Karpas-422 (cell line): ENCODE measurements around the gene HACL1. TPM values are rescaled to one million over a fixed set of nuclear protein-coding genes. Genes with fewer than 3 reads are reported as not detected.

Experiments used
- DNase-seq: peaks from one replicate; pipeline ENCODE4 v3.0.0-alpha.2; 2015
- H2AFZ ChIP-seq: fragments of 200-600 bp; sonication (generic); 2 replicates; pipeline ENCODE4 v1.6.1; 2014; ENCODE audit warnings: antibody characterized with exemption, low read length, mixed read lengths
- H3K27ac ChIP-seq: fragments of 200-600 bp; sonication (generic); 2 replicates; pipeline ENCODE4 v1.5.1; 2014; ENCODE audit warnings: mild to moderate bottlenecking, low read length, moderate library complexity
- H3K27me3 ChIP-seq: fragments of 200-600 bp; sonication (generic); 2 replicates; pipeline ENCODE4 v1.6.1; 2014; ENCODE audit warnings: low read length, mixed read lengths
- H3K36me3 ChIP-seq: fragments of 200-600 bp; sonication (generic); 2 replicates; pipeline ENCODE4 v1.6.1; 2014; ENCODE audit warnings: low read length, mixed read lengths; ENCODE audit not compliant: insufficient read depth
- H3K4me1 ChIP-seq: fragments of 200-600 bp; sonication (generic); 2 replicates; pipeline ENCODE4 v1.6.1; 2014; ENCODE audit warnings: mild to moderate bottlenecking, low read length, mixed read lengths
- H3K4me2 ChIP-seq: fragments of 200-600 bp; sonication (generic); 2 replicates; pipeline ENCODE4 v1.6.1; 2014; ENCODE audit warnings: low read length, low read depth, mild to moderate bottlenecking; ENCODE audit not compliant: poor library complexity, severe bottlenecking
- H3K4me3 ChIP-seq: fragments of 200-600 bp; sonication (generic); 2 replicates; pipeline ENCODE4 v1.5.1; 2014; ENCODE audit warnings: mild to moderate bottlenecking, antibody characterized with exemption, low read length, mixed read lengths
- H3K79me2 ChIP-seq: fragments of 200-600 bp; sonication (generic); 2 replicates; pipeline ENCODE4 v1.6.1; 2014; ENCODE audit warnings: mild to moderate bottlenecking, low read length, mixed read lengths
- H3K9ac ChIP-seq: fragments of 200-600 bp; sonication (generic); 2 replicates; pipeline ENCODE4 v1.6.0; 2014; ENCODE audit warnings: low read length
- H3K9me2 ChIP-seq: fragments of 200-600 bp; sonication (generic), shearing (Covaris generic); replicated peaks from 2 replicates; pipeline ENCODE4 v1.6.0; 2014; ENCODE audit warnings: mild to moderate bottlenecking, low read length, moderate library complexity; ENCODE audit not compliant: insufficient read depth
- H3K9me3 ChIP-seq: fragments of 300-700, 200-600 bp; sonication (generic); 2 replicates; pipeline ENCODE4 v1.6.1; 2014; ENCODE audit warnings: low read length, mixed read lengths
- H4K20me1 ChIP-seq: fragments of 200-600 bp; sonication (generic); 2 replicates; pipeline ENCODE4 v1.6.1; 2014; ENCODE audit warnings: mild to moderate bottlenecking, antibody characterized with exemption, low read length, low read depth; ENCODE audit not compliant: insufficient read depth
- total RNA-seq: library from RNA; depleted of rRNA; stranded (reverse); fragments of >200 nt; shearing (Covaris generic); gene quantifications from 2 replicates; pipeline ENCODE4 v1.2.3, GENCODE V29; 2014; ENCODE audit warnings: low replicate concordance

The HACL1 gene
- total RNA-seq, 1 experiment from 2014 or later, result 58.9 TPM

DNA sequence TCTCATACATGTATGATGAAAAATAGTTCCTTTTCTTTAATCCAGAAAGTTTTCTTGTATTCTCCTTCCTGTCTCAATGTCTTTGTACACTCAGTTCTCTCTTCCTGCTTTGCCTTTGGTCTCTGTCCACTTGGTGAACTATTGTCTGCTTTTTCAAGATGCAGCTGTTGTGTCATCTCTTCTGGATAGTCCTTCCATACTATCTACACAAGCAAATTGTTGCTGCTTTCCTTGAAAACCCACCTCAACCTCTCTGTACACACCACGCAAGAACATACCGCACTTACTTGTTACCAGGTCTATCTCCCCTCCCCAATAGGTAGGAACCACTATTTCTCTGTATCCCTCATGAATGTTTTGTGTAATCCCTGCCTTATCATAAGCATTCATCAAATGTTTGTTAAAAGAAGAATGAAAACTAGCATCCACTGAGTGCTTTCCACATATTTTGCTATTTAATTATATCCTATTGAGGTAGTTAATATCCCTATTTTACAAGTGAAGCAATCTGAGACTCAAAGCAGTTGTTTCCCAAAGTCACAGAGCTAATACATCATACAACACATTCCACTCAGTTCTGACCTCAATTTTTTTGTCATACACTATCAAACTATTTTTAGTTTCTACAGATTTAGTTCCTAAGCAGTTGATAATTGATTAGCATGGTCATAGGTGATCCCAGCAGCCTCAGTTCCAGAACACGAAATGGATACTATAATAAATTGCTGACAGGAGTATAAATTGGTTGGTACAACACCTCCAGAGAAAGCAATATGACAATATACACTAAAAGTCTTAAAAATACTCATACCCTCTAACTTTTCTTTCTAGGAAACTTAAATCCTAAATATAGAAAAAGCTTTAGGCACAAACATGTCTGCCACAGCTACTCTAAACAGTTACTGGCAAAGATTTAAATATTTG, 19.6 kb downstream of the HACL1 start:
- Histone ChIP-seq H3K27me3 (no peaks in the 10 kb centered on the region), H3K4me2 (no peak overlapping the region), H3K9ac (no peak overlapping the region), H4K20me1 (no peaks in the 10 kb centered on the region), H3K36me3 (peaks cover 46% of the 10 kb centered on the region; the same call in 1 of the 2 replicates), H3K27ac (no peak overlapping the region), H3K79me2 (no peaks in the 10 kb centered on the region; the same call in 1 of the 2 replicates), H3K9me3 (no peaks in the 10 kb centered on the region), H3K4me1 (peaks cover 6% of the 10 kb centered on the region; the same call in 1 of the 2 replicates), H3K4me3 (no peak overlapping the region), H2AFZ (no peak overlapping the region), H3K9me2 (no peaks in the 10 kb centered on the region)
- no peak for DNase-seq

DNA sequence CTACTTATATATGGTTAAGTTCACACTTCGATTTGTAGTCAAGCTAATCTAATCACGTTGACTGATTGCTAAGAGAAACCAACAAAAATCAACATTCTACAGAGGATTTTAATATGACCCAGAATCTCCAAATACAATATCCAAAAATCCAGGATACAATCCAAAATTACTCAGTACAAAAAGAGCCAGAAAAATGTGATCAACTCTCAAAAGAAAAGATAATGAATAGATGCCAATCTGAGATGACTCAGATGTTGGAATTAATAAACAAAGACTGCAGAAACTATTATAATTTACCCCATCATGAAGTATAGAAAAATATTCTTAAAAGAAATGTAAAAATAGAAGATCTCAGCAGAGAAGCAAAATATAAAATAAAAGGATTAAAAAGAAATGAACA, 22.3 kb downstream of the HACL1 start:
- no peak overlapping the region for H3K27ac ChIP-seq
- H3K4me3 ChIP-seq, result no peak overlapping the region
- H3K36me3 ChIP-seq, result peaks cover 33% of the 10 kb centered on the region; the same call in 1 of the 2 replicates
- H3K4me2 ChIP-seq, result no peak overlapping the region
- H3K9ac ChIP-seq, result no peak overlapping the region
- H3K79me2 ChIP-seq, result no peaks in the 10 kb centered on the region; the same call in 1 of the 2 replicates
- no peaks in the 10 kb centered on the region for H3K4me1 ChIP-seq
- H3K27me3 ChIP-seq, result no peaks in the 10 kb centered on the region
- no peaks in the 10 kb centered on the region for H3K9me2 ChIP-seq
- no peaks in the 10 kb centered on the region for H3K9me3 ChIP-seq
- no peaks in the 10 kb centered on the region for H4K20me1 ChIP-seq
- H2AFZ ChIP-seq, result no peak overlapping the region
- DNase-seq, result no peak

DNA sequence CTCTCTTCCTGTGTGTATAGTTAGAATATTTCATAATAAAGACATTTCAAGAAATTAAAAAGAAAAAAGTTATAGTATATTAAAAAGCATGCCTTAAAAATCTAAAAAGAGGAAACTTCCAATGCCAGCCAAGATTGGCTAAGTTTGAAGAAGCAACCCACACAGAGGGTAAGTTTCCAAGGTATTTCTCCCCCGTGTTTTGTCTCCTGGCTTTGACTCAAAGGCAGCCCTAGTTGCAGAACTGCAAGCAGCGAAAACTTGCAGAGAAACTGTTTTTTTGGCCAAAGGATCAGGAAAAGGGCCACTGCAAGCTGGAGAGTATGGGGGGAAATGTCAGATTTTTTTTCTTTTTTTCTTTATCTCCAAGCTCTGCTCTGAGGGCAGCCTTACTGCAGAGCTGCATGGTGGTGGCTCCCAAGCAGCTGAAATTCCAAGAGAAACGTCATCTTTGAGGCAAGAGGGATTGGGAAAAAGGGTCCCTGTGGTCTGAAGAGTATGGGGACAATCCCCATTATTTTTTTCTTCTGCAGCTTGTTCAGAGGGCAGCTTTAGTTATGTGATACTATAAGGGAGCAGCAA, 23.0 kb downstream of the HACL1 start:
- no peaks in the 10 kb centered on the region; the same call in 1 of the 2 replicates for H3K79me2 ChIP-seq
- no peaks in the 10 kb centered on the region for H3K9me3 ChIP-seq
- H4K20me1 ChIP-seq, result no peaks in the 10 kb centered on the region
- no peaks in the 10 kb centered on the region for H3K9me2 ChIP-seq
- no peak overlapping the region for H2AFZ ChIP-seq
- H3K9ac ChIP-seq, result no peak overlapping the region
- H3K4me2 ChIP-seq, result no peak overlapping the region
- no peaks in the 10 kb centered on the region for H3K4me1 ChIP-seq
- no peaks in the 10 kb centered on the region for H3K27me3 ChIP-seq
- no peak overlapping the region for H3K27ac ChIP-seq
- H3K36me3 ChIP-seq, result peaks cover 39% of the 10 kb centered on the region; the same call in 1 of the 2 replicates
- no peak overlapping the region for H3K4me3 ChIP-seq
- DNase-seq, result no peak

DNA sequence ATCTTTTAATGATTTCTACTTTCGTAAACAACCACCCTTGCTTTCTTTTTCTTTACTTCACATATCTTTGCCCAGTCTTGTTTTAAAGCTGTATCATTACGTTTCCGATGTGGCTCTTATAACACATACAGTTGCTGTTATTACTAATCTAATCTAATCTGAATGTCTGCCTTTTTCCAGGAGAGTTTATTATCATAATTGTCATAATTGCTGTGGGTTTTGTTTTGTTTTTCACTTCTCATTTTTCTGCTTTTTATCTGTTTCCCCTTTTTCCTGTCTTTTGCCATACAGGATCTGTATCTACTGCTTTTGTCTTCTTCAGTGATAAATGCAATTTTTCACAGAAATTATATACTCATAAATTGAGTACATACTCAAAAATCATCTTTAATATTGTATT, 24.9 kb downstream of the HACL1 start:
- DNase-seq, result no peak
- Histone ChIP-seq H2AFZ (no peak overlapping the region), H3K9me3 (no peaks in the 10 kb centered on the region), H3K9ac (no peak overlapping the region), H3K79me2 (no peaks in the 10 kb centered on the region; the same call in 1 of the 2 replicates), H3K4me1 (no peaks in the 10 kb centered on the region), H3K4me3 (no peak overlapping the region), H4K20me1 (no peaks in the 10 kb centered on the region), H3K27me3 (no peaks in the 10 kb centered on the region), H3K36me3 (peaks cover 38% of the 10 kb centered on the region; the same call in 1 of the 2 replicates), H3K4me2 (no peak overlapping the region), H3K9me2 (no peaks in the 10 kb centered on the region), H3K27ac (no peak overlapping the region)

DNA sequence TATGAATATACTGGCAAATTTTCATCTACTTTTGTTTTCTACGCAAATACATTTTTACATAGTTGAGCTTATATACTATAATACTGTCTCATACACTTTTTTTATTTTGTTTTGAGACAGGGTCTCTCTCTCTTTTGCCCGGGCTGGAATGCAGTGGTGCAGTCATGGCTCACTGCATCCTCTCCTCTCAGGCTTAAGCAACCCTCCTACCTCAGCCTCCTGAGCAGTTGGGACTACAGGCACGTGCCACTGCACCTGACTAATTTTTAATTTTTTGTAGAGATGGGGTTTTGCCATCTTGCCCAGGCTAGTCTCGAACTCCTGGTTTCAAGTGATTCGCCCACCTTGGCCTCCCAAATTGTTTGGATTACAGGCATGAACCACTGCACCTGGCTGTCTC, 25.9 kb downstream of the HACL1 start:
- no peaks in the 10 kb centered on the region for H3K9me3 ChIP-seq
- H3K36me3 ChIP-seq, result peaks cover 44% of the 10 kb centered on the region; the same call in 1 of the 2 replicates
- H4K20me1 ChIP-seq, result no peaks in the 10 kb centered on the region
- H3K27ac ChIP-seq, result no peak overlapping the region
- H2AFZ ChIP-seq, result no peak overlapping the region
- no peaks in the 10 kb centered on the region for H3K9me2 ChIP-seq
- H3K4me3 ChIP-seq, result no peak overlapping the region
- no peak for DNase-seq
- no peak overlapping the region for H3K4me2 ChIP-seq
- H3K79me2 ChIP-seq, result no peaks in the 10 kb centered on the region; the same call in 1 of the 2 replicates
- no peak overlapping the region for H3K9ac ChIP-seq
- H3K27me3 ChIP-seq, result no peaks in the 10 kb centered on the region
- H3K4me1 ChIP-seq, result no peaks in the 10 kb centered on the region

DNA sequence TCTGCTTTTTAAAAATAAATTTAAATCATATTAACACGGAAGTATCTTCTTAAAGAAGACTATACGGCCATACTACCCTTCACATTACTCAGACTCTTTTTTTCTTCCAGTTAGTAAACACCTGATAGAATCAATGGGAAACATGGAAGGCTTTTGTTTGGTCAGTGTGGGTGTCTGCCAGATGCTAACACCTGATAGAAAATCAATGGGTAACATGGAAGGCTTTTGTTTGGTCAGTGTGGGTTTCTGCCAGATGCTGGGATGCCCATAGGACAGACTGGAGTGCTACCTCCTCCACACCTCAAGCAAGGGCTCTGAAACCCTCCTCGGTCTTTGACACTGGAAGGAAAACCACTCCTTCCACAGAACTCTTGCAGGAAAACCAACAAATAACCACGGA, 29.2 kb downstream of the HACL1 start:
- Histone ChIP-seq H3K4me3 (no peak overlapping the region), H4K20me1 (no peaks in the 10 kb centered on the region), H3K79me2 (no peaks in the 10 kb centered on the region), H3K36me3 (peaks cover 40% of the 10 kb centered on the region; the same call in 1 of the 2 replicates), H3K4me1 (no peaks in the 10 kb centered on the region), H3K27ac (no peak overlapping the region), H3K27me3 (no peaks in the 10 kb centered on the region), H3K9me3 (no peaks in the 10 kb centered on the region), H2AFZ (no peak overlapping the region), H3K4me2 (no peak overlapping the region), H3K9me2 (no peaks in the 10 kb centered on the region), H3K9ac (no peak overlapping the region)
- DNase-seq, result no peak

DNA sequence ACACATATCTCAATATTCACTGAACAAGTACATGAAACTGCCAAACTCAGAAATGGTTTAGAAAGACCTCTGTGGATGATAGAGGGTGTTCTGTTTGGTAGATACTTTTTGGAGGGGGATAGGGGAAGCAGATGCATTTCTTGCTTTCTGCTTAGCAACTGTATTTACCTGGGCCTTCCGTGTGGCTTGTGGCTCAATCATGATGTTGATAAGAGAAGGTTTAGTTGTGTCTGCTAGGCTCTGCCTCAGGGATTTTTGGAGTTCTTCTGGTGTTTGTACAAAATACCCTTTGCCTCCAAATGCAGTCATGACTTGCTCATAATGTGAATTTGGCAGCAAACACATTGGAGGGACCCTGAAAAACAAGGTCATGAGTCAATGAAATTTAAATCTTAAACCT, 38.2 kb downstream of the HACL1 start:
- Histone ChIP-seq H3K27ac (no peak overlapping the region), H3K4me2 (no peak overlapping the region), H3K36me3 (peaks cover 25% of the 10 kb centered on the region; the same call in 1 of the 2 replicates), H3K9ac (no peak overlapping the region), H3K79me2 (no peaks in the 10 kb centered on the region), H3K4me1 (no peaks in the 10 kb centered on the region), H2AFZ (no peak overlapping the region), H3K9me2 (no peaks in the 10 kb centered on the region), H3K4me3 (no peak overlapping the region), H3K9me3 (no peaks in the 10 kb centered on the region), H4K20me1 (no peaks in the 10 kb centered on the region), H3K27me3 (no peaks in the 10 kb centered on the region)
- DNase-seq, result no peak

DNA sequence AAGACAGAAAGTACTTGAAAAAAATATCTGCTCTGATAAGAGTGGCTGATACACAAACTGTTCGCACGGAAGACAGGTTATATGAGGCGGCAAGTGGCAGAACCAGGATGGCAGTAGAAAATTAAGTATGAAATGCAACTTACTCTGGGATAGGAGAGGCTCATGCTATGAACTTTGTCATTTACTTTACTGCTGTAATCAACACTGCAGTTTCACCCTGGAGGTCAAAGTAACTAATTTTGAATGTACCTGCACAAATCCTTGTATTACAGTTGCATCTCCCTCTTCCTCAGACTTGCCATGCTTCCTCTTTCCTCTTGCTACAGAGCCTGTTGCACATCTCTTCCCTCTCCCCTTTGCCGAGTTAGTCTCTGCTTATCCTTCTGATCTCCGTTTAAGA, 38.8 kb downstream of the HACL1 start:
- Histone ChIP-seq H3K9ac (no peak overlapping the region), H3K9me2 (no peaks in the 10 kb centered on the region), H3K4me2 (no peak overlapping the region), H3K79me2 (no peaks in the 10 kb centered on the region), H3K4me3 (no peak overlapping the region), H3K9me3 (no peaks in the 10 kb centered on the region), H4K20me1 (no peaks in the 10 kb centered on the region), H3K36me3 (peaks cover 18% of the 10 kb centered on the region; the same call in 1 of the 2 replicates), H2AFZ (no peak overlapping the region), H3K27me3 (no peaks in the 10 kb centered on the region), H3K4me1 (peaks cover 4% of the 10 kb centered on the region), H3K27ac (no peak overlapping the region)
- DNase-seq, result no peak
